KG1 (cell line): ENCODE results near the gene GPRC6A.
"Not testable (repeated sequence)": the region's sequence is repeated elsewhere in the genome, so short reads cannot be mapped to it uniquely, and the experiment has no call there.

Experiments used
- DNase-seq: peaks from one replicate; lab custom pipeline; 2025; lab: John Stamatoyannopoulos, UW

GPRC6A gene

DNA sequence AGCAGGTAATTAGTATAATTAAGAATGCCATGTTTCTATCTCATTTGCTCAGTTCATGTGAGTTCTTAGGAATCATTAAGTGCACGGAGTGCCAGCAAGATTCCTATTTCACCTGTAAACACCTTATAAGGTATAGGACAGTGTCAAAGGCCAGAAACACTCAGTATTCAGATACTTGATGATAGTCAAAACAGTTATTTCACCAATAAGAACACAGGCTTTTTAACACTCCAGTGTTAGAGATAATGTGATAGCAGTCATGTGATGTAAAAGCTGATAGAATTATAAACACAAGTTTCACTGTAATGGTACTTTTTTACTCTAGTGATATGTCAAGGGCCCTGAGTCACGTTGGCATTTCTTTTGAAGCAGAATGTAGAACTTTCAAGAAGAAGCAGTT, at the start of gene GPRC6A:
Gene GPRC6A, minus strand, starts transcription at position 101 of the 400 bp plus-strand sequence. Its CDS starts 70 bp downstream, at position 31.
- no peak for DNase-seq

DNA sequence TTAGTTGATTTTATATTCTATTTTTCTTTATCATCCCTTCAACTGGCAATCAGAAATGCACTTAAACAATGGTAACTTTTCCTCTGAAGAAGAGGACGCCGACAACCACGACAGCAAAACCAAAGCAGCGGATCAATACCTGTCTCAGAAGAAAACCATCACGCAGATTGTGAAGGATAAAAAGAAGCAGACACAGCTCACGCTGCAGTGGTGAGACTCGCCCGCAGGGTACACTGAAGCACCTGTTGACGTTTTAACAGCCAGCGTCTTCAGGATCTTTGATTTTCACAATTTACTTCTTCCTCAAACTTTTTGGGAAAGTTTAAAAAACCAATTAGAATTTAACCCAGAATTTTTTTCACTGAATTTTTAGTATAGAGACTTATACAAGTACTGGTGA, 48.9 kb upstream of the GPRC6A start:
- no peak for DNase-seq

DNA sequence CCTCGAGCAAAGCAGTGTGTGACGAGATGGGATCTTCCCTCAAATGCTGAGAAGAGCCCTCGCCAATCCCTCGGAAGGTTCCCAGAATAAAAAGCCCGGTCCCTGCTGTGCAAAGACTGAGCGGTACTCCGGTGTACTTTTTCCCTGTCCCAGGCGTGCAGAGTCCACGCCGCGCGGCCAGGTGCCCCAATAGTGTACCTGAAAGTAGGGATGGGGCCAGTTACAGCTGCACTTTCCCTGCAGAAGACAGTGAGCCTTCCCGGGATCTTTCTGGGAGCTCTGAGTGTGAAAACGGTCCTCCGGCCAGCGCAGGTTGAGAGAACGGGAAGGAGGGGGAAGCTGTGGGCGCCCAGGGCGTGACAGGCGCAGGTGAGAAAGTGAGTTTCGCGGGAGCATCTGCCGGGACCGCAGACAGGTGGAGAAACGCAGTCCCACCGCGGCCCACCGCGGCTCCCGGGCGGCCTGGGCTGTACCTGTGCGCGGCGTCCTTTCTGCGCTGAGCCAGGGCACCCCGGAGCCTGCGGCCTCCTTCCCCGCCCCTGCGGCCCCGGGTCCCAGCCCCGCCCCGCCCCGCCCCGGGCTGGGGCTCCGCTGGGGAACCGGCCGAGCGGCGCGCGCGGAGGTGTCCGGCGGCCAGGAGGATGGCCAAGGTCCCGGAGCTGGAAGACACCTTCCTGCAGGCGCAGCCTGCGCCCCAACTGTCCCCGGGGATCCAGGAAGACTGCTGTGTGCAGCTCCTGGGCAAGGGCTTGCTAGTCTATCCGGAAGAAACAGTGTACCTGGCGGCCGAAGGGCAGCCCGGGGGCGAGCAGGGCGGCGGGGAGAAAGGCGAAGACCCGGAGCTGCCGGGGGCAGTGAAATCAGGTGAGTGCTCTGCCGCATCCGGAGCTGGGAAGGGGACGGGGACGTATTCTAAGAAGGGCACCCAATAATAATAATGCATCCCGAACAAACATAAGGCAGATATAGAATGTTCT, 48.0 kb upstream of the GPRC6A start, which contains the start of gene RFX6:
Gene RFX6, plus strand, starts transcription at position 608 of the 977 bp plus-strand sequence. Its CDS starts 34 bp downstream, at position 642.
- no peak for DNase-seq

DNA sequence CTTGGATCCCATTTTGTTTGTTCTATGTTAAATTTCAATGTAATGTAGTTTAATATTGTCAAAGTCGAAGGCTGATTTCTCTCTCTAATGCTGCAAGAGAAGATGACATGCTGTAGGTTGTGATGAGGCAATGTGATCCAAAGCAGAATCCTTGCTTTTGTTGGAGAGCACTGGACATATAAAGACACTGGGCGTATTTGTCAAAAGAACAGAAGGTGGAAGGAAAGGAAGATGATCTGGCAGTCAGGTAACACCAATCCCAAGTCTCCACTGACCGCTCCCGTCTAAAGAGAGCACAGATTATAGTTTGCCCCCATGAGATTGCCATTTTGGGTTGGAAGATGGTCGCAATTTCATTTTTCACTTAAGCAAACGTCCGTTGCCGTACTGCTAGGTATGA, 47.2 kb upstream of the GPRC6A start:
- DNase-seq, result no peak

DNA sequence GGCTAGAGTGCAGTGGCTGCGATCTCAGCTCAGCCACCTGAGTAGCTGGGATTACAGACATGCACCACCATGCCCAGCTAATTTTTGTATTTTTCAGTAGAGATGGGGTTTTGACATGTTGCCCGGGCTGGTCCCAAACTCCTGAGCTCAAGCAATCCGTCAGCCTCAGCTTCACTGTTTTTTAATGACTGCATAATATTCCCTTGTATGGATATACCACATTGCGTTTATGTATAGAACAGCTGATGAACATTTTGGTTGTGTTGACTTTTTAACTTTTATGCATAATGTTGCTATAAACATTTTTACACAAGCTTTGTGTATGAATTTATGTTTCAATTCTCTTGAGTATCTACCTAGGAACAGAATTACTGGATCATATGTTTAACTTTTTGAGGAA, 43.9 kb upstream of the GPRC6A start:
- no peak for DNase-seq

DNA sequence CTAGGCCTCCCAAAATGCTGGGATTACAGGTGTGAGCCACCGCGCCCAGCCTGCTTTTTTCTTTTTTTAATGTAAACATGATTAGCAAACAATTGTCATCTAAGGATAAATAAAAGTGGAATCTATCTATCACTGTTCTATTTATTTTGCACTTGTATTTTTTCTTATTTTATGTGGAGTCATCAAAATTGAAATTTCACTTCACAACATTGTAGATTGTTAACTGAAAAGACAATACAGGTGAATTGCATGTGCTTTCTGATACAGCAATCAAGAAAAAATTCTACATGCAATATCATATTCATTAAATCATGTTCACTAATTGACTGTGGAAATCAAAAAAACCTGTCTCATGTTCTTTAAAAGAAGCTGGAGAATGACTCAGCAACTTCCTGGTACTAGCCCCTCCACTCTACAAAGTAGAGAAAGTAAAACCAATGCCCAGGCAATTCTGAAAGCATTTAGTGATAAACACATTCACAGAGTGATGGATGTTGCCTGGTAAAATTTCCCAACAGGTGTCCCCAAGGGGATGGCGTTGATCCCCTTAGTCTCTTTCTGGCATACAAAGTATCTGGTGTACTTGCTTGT, 37.5 kb upstream of the GPRC6A start:
- no peak for DNase-seq

DNA sequence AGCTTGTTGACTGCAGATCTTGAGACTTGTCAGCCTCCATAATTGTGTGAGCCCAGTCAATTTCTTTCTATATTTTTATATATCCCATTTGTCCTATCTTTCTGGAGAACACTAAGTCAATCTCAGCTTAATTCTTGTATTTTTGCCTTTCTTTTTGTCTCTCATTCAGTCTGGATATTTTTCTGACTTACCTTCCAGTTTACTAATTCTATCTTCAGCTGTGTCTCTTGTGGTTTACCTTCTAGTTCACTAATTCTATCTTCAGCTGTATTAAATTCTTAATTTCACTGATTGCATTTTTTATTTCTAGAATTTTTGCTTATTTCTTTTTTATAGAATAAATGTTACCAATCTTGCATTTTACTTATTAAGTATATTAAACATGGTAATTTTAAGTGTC, 30.4 kb upstream of the GPRC6A start:
- DNase-seq, result no peak

- no peak for DNase-seq
Observed at GRCh38 chr6:116858060-116858459, 29.2 kb upstream of the GPRC6A start.

DNA sequence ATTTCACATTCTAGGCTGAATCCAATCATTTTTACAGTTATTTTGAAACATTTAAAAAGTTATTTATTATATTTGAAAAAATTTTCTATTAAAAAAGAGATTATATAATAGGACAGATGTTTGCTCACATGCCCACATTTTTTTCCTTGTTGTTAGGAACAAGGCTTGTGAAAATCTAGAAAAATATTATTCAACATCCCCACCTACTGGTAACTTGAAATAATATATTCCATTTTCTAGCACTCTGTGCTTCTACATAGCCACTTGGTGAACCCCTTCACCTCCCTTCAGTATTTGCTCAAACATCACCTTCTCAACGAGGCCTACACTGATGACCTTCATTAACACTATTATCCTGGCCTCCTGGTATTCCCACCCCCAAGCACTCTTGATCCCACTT, 18.3 kb upstream of the GPRC6A start:
- no peak for DNase-seq

DNA sequence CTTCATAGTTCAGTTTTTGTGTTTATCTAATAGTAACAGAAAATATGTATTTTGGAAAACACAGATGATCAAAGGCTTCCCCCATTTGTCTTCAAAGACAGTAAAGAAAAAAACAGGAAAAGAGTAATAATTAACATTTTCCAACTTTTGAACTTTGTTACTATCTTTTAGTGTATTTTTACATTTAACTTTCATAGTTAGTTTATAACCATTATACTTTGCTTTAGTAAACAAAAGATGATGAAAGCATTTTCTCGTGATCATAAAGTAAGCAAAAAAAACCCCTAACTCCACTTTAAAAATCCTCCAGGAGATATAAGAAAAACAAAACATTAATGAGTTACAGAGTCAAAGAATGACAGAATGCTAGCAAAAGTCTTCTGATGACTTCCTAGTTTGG, 13.6 kb upstream of the GPRC6A start:
- DNase-seq, result no peak

GRCh38 chr6:116840091-116840490, 11.2 kb upstream of the GPRC6A start:
- DNase-seq, result no peak

- DNase-seq, result no peak
Observed at GRCh38 chr6:116836606-116837342, 7.9 kb upstream of the GPRC6A start.

DNA sequence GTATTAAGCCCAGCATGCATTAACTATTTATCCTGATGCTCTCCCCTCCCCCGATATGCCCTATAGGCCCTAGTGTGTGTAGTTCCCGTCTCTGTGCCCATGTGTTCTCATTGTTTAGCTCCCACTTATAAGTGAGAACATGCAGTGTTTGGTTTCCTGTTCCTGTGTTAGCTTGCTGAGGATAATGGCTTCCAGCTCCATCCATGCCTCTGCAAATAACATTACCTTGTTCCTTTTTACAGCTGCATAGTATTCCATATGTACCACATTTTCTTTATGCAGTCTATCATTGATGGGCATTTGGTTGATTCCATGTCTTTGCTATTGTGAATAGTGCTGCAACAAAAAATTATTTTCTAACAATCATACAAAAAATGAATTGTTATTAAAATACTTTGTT, 5.6 kb upstream of the GPRC6A start:
- not testable (repeated sequence) for DNase-seq

GRCh38 chr6:116827561-116828240, 1.2 kb downstream of the GPRC6A start:
- DNase-seq, result no peak

DNA sequence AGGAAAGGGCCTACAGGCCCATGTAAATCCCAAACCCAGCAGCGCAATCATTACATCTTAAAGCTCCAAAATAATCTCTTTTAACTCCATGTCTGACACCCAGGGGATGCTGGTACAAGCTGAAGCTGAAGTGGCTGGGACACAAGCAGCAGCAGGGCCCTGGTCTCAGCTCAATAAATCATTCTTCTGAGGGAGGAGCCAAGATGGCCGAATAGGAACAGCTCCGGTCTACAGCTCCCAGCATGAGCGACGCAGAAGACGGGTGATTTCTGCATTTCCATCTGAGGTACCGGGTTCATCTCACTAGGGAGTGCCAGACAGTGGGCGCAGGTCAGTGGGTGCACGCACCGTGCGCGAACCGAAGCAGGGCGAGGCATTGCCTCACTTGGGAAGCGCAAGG, 12.5 kb downstream of the GPRC6A start:
- not testable (repeated sequence) for DNase-seq

GRCh38 chr6:116812051-116812650, 16.7 kb downstream of the GPRC6A start:
- DNase-seq, result no peak

DNA sequence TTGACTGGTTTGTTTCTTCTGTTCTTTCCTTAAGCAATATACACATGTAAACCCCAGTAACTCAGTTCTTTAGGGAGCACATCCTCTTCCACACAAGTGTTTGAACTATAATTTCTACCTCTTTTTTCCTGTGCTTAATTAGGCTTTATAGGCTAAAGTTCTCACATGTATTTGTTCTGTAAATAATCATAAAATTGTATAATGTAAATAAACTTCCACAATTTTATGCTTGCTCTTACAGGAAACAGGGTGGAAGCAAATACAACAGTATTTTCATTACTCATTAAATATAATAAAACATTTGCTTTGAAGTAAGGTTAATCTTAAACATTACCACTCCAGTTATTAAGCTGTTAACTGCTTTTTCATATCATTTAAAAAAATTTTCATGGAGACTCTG, 26.9 kb downstream of the GPRC6A start:
- no peak for DNase-seq

DNA sequence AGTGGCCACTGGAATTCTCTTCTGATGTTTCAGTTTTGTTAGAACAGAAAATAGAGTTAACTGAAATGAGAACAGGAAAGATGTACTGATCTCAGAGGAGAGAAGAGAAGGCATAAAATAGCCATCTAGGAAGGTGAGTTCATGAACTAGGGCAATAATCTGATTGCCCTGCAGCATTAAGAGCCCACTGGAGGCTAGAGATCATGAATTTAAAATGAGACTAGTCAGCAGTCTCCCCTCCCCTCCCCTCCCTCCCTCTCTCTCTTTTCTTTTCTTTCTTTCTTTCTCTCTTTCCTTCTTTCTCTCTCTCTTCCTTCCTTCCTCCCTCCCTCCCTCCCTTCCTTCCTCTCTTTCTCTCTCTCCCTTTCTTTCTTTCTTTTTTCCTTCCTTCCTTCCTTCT, 28.9 kb downstream of the GPRC6A start:
- no peak for DNase-seq

DNA sequence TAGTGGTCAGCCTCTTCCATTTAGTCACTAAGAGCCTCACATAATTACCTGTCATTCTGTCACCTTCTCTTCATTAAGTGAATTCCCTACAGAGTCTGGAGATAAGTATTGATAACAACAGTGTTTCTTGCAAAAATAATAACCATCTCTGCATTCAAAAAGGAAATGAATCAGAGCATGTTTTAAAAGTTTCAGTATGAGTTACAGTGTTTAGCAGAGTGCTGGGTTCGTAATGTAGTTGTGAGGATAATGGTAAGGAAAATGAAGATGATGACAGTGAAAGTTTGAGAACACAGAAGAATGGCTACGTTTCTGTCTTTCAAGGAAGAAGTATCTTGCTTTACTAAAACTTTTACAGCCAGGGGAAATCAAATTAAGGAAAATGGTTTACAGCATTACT, 31.3 kb downstream of the GPRC6A start:
- no peak for DNase-seq

DNA sequence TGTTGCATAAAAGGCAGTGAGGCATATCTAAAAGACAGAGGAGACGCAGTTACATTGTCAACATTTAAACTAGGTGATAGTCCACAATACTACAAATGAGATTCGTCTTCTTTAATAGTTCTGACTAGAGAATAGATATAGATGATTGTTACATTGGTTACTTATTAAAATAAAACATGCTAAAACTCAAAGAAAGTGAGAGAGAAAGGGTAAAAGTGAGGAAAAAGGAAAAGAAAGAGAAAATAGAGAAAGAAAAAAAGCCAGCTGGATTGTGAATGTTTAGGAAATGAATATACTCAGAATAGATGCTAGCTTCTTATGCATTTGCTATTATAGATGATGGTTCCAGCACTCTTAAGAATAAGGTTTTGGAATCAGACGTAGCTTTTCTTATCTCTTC, 35.7 kb downstream of the GPRC6A start:
- no peak for DNase-seq

DNA sequence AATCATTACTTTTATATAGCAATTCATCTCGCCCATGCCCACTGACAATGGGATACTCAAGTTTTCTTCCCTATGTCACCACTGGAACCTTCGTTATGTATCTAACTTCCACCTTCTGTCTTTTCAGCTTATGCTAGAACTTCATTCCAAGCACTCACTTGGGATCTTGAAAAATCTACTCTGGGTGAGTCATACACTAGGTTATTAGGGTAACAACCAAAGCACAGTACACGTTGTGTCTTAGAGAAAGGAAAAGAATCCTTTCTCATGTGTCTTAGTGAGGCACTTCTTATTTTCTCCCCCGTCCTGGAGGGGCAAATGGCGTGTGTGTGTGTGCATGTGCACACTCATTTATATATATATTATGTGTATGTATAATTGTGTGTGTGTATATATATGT, 45.0 kb downstream of the GPRC6A start:
- no peak for DNase-seq
